AG08395 (cell line): ENCODE measurements around the gene MARK4.
"Not testable (repeated sequence)": the region's sequence is repeated elsewhere in the genome, so short reads cannot be mapped to it uniquely, and the experiment has no call there.

Experiments used
- DNase-seq: peaks from one replicate; pipeline ENCODE4 v3.0.0; 2012; ENCODE audit warnings: mixed read lengths, low spot score

MARK4 gene

DNA sequence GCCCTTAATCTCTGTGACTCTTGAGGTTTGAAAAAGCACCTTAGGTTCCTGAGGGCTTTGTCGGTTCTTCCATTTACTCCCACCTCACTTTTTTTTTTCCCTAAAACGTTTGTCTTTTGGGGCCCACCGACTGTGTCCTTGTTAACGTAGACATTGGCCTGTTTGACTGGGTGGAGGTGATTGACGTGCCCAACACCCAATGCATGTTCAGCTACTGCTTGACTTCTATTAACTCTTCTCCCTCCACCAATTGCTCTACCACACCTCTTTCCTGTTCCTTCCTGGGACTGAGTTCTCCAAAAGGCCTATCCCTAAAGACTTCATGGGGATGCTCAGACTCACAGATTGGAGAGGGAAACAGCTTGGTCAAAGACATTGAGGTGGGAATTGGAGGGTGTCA lies 54.4 kb downstream of the MARK4 start:
- no peak for DNase-seq

DNA sequence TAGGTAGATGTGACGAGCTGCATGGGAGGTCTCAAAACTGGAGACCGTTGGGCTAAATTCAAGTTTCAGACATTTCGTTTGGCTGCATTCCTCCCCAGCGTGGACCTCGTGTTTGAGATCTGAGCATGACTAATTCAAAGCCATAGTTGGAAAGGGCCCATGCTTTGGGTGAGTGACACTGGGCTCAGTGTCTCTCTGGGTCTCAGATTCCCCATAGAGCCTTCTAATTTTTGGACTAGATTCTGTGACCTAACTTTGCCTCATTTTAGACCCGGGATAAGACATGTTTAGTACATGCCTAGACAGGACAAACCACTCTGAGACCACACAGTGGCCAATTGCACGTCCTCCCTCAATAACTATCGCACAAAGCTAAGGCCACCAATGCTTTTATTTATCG lies 55.0 kb downstream of the MARK4 start:
- no peak for DNase-seq

DNA sequence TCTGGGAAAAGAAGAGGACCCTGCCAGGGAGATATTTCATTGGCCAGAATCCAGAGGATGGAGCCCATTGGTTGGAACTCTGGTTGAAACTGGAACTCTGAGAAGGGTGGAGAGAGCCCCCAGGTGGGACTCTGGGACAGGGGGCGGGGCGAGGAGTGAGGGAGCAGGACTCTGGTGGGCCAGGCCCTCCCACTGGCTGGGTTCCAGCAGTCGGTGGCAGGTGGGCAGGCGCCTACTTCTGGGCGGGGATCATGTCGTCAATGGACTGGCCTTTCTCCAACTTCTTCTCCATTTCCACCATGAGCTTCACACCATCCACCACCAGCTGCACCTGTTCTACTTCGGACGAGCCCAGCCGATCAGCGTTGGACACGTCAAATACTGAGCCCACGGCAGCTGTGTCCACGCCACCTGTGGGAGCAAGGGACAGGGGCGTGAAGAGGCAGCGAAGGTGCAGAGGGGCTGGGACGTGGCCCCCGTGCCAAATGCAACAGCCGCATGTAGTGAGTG lies 55.5 kb downstream of the MARK4 start:
- DNase-seq, result no peak

DNA sequence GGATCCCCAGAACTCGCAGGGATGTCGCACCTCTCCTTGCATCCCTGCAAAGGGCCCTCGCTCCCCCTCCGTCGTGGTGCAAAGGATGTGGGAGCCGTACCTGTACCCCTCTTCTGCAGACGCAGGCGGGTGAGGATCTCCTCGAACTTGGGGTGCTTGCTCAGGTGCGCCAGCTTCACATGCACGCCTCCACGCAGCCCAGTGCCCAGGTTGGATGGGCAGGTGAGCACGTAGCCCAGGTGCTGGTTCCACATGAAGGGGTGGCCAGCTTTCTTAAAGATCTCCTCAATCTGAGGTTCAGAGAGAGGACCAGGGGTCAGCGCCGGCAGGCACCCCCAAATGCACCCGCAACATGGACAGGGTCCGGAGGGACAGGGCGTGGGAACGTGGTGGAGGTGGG lies 56.3 kb downstream of the MARK4 start:
- DNase-seq, result no peak

DNA sequence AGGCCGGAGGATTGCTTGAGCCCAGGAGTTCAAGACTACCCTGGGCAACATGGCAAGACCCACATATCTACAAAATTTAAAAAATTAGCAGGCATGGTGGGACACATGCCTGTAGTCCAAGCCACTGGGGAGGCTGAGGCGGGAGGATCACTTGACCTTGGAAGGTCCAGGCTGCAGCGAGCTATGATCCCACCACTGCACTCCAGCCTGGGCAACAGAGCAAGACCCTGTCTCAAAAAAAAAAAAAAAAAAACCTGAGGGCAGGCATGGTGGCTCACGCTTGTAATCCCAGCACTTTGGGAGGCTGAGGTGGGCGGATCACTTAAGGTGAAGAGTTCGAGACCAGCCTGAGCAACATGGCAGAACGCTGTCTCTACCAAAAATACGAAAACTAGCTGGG lies 58.3 kb downstream of the MARK4 start:
- DNase-seq, result not testable (repeated sequence)

DNA sequence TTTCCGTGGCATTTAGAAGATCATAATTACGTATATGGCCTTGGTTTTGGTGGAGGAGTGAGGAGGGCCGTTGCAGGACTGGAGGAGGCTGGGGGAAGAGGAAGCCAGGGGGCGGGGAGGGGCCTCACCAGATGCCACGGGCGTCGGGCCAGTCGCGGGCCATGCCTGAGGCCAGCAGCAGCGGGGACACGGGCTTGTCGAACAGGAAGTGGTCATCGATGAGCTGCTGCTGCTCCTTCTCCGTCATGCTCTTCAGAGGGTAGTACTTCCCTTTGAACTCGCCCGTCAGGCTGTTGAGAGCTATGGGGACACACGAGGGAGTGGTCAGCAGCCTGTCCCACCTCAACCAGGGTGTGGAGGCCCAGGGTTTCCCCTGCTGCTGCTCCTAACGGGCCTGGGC lies 60.5 kb downstream of the MARK4 start:
- no peak for DNase-seq

DNA sequence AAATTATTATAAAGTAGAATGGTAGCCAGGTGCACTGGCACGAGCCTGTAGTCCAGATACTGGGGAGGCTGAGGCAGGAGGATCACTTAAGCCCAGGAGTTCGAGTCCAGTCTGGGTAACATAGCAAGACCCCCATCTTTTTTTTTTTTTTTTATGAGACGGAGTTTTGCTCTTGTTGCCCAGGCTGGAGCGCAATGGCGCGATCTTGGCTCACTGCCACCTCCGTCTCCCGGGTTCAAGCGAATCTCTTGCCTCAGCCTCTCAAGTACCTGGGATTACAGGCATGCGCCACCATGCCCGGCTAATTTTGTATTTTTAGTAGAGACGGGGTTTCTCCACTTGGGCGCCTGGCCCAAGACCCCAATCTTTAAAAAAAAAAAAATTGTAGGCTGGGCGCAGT lies 61.2 kb downstream of the MARK4 start:
- not testable (repeated sequence) for DNase-seq

DNA sequence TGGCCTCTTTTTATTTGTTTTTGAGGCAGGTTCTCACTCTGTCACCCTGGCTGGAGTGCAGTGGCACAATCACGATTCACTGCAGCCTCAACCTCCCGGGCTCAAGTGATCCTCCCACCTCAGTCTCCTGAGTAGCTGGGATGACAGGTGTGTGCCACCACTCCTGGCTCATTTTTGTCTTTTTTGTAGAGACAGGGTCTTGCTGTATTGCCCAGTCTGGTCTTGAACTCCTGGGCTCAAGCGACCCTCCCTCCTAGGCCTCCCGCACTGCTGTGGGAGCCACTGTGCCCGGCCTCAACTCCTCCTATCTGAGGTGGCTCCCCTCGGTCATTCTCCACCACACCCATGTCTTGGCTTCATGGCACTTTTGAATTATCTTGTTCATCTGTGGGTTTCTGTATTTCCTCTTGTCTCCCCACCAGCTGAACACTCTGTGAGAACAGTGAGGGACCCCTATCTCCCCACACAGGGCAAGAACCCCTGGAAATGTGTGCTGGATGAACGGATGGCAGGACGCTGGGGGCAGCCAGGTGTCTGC lies 63.7 kb downstream of the MARK4 start:
- no peak for DNase-seq

DNA sequence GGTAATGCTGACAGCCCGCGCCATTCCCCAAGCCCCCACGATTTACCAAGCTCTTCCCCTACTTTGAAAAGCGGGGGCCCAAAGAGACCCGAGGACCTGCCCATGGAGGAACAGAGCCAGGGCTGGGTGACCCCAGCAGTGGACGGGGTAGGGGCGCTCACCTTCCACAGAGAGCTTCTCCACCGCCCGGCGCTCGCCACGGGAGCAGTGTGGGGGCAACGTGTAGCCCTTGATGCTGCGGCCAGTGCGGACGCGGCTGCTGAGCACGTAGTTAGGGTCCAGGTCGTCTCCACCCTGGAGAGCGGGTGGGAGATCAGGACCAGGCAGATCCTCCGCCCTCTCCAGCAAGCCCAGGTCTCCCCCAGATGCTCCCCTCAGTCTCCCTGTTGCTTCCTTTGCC lies 64.2 kb downstream of the MARK4 start:
- no peak for DNase-seq

DNA sequence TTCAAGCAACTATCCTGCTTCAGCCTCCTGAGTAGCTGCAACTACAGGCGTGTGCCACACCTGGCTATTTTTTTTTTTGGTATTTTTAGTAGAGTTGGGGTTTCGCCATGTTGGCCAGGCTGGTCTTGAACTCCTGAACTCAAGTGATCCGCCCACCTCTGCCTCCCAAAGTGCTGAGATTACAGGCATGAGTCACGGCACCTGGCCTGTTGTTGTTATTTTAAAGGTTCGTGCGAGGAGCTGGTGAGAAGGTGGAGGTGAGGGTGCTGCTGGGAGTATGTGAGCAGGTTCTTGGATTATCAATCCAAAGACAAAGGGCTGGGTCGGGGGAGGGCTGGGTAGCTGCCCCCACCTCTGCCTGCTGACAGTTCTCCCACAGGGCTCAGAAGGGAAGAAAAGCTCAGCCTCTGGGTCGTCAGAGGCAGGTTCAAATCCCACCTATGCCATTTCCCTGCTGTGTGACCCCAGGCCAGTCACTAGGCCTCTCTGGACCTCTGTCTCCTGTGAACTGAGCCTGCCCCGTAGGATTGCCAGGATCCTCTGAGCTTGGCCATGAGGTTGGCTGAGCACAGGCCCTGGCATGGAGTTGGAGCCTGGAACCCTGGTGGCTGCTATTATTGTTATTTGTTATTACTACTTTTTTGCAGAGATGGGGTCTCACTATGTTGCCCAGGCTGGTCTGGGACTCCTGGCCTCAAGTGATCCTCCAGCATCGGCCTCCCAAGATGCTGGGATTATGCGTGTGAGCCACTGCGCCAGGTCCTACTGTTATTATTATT lies 70.1 kb downstream of the MARK4 start:
- no peak for DNase-seq

DNA sequence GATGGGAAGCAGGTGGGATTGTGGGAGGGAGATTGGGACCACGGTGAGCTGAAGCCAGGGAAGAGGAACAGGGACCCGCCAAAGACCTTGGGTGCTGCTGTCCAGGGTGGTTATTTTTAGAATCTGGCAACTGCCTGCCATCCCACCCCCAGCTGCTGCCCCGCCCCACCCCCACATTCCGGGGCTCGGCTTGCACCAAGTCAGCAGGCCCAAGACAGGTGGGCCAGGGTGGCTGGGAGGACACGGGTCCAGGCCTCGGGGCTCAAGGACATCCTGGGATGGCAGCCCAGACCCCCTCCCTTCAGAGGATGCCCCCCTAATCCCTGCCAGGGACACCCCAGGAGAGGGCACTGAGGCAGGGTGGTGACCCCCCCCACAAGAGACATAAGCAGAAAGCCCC lies 70.8 kb downstream of the MARK4 start:
- no peak for DNase-seq

DNA sequence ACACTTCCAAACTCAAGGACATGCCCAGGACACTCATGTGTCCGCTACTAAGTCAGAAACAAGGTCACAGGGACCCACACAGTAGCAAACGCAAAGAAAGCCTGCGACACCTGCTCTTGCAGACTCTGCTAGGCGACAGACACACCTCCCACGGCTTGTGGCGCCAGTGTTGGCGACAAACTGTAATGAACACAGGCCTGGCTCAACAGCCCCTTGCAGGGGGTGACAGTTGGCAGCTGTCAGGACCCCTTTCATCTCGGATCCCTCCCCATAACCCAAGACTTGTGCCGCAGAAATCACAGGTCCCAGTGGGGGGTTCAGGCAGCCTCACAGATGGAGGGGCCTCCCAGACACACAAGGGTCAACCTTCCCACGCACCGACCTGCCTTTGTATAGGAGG lies 71.2 kb downstream of the MARK4 start:
- no peak for DNase-seq

DNA sequence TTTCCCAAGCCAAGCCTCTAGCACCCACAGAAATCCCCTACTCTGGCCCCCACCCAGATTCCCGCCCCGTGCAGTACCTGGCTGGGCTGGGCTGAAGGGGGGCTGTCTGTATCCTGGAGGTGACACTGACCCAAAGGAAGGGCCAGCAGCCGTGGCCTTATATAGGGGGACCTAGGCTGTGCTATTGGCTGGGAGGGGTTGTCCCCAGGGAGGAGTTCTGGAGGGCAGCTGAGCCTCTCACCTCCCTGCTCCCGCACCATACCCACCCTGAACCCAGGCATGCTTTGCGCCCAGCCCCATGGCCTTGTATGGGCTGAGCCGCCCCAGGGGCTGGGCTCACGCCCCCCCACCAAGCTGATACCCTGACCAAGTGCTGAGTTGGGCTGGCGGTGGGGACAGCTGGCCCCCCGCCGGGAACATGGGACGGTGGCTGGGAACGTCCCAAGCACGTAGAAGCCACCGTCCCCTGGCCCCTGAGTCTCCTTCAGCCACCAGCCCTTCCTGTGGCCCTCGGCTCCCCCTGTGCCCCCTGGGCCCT lies 71.7 kb downstream of the MARK4 start, which contains the start of gene CKM:
TSS of gene CKM (minus strand) at position 132 of the 538 bp plus-strand sequence. CDS start 3,162 bp downstream, outside the sequence.
- DNase-seq, result no peak

DNA sequence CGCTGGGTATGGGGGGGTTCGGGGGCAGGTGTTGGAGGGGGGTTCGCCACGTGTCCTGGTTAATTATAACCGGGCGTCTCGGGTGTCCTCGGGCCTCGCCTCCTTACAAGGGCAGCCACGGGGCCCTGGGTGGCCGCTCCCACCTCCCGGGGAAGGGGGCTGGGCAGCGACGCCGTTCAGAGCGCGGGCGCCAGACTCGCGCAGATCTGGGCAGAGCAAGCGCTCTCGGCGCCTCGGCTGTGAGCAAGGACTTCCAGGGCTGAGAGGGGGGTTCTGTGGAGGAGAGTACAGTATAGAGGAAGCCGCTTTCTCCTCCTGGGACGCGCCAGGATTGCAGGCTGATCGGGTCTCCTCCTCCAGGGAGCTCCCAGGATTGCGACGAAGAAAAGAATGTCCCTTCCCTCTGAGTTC lies 72.6 kb downstream of the MARK4 start:
- DNase-seq, result no peak

DNA sequence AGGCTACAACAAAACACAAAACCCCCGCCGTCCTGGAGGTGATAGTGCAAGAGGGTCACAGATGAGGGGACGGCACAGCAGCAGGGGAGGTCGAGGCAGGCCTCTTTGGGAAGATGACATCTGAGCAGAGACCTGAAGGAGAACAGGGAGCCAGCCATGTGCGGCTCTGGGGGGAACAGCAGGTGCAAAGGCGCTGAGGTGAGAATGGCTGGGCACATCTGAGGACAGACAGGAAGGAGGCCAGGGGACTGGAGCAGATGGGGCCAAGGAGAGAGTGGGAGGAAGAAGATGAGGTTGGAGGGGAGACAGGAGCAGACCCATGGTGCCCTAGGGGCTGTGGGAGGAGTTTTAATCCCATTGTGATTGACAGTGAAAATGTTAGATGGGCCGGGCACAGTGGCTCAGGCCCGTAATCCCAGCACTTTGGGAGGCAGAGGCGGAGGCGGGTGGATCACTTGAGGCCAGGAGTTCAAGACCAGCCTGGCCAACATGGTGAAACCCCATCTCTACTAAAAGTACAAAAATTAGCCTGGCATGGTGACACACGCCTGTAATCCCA lies 73.4 kb downstream of the MARK4 start:
- no peak for DNase-seq

DNA sequence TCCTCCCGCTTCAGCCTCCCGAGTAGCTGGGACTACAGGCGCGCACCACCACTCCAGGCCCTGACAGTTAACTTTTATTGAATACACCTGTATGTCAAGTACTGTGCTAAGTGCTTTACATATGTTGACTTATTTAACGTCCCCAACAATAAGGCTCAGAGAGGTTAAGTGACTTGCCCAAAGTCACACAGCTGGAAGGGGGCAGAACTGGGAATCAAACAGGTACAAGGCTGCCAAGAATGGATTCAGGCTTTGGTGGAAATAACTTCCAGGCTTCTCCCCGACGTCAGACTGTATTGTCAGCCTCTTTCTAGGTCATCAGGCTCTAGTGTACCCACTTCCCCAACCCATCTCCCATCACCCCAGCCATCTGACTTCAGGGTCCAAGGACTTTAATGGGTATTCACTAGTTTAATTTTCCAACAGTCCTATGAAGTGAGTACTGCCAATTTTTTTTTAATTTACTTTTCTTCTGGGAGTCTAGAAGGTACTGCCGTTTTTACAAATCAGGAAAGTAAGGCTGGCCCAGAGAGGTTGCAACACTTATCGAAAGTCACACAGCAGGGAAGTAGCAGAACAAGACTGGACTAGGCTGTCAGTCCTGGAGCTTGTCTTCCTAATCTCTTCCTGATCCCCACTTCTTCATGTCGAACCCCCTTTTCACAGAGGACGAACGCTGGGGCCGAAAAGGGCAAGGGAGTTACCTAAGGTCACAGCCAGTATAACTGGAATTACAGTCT lies 76.5 kb downstream of the MARK4 start:
- DNase-seq, result no peak

DNA sequence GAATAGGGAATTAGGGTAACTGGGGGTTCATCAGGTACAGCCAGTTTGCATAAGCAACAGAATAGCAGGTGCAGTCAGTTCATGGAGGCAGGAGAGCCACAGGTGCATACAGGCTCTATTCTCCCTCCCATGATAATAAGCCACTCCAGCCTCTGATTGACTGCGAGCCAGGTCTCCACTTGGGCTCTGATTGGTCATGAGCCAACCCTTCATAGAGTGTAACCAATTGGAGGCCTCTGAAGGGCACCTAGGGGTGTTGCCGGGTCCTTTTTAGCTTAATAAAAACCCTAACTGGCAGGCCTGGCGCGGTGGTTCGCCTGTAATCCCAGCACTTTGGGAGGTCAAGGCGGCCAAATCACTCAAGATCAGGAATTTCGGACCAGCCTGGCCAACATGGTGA lies 80.3 kb downstream of the MARK4 start:
- no peak for DNase-seq

DNA sequence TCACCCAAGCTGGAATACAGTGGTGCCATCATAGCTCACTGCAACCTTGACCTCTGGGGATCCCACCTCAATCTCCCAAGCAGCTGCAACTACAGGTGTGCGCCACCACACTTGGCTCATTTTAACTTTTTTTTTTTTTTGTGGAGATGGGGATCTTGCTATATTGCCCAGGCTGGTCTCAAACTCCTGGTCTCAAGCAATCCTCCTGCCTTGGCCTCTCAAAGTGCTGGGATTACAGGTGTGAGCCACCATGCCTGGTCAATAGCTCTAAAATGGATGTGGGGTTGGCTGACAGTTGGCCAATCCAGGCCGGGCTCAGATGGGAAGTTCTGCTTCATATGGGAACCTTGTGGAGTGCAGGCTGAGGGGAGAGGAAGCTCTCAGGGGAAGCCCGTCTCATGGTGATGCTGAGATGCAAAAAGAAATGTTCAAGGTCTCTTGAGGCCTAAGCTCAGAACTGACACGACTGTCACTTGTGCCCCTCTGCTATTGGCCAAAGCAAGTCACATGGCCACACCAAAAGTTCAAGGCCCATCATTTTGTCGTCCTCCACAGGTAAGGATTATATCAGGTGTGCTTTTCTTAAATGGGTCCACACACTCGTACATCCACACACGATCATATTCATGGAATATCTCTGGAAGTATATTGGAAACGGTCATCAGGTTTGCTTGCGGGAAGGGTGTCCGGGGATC lies 82.7 kb downstream of the MARK4 start:
- no peak for DNase-seq

DNA sequence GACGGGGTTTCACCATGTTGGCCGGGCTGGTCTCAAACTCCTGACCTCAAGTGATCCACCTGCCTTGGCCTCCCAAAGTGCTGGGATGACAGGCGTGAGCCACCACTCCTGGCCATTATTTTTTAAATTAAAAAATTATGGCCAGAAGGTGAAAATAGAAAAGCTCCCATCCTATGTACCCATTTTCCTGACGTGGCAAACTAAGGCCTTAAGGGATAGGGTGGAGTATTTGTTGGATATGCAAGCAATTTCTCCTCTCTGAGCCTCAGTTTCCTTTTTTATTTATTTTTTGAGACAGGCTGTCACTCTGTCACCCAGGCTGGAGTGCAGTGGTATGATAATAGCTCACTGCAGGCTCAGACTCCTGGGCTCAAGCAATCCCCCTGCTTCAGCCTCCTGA lies 83.8 kb downstream of the MARK4 start:
- not testable (repeated sequence) for DNase-seq

DNA sequence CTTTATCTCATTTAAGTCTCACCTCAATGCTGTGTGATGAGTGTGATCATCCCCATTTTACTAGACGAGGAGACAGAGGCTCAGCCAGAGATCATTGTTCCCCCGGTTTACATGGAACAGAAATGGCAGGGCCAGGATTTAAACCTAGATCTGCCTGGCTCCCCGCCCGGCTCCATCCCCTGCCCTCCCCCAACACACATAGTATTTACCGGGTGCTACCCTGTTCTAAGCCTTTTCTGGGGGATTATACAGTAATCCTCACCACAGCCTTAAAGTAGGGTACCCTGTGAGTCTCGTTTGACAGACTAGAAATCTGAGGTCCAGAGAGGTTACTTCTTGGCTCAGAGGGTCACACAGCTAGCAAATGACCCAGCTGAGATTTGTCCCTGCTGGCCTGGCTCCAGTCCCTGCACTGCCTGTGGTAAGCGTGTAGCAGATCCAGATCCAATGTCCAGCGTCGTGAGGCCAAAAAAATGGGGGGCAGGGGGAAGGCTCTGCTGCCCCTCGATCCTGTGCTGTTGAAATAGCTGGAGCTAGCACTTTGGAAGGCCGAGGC lies 85.7 kb downstream of the MARK4 start:
- DNase-seq, result no peak

DNA sequence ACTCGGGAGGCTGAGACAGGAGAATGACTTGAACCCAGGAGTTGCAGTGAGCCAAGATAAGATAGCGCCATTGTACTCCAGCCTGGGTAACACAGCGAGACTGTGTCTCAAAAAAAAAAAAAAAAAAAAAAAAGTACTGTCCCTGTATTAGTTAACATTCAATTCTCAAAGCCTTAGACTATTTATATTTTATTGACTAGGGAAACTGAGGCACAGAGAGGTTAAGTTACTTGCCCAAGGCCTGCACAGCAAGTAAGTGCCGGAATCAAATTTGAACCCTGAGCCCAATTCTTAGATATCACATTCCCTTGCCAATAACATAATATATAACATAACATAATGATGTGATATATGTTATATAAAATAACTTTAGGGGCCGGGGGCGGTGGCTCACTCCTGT lies 88.6 kb downstream of the MARK4 start:
- no peak for DNase-seq
